NCI-H2081 treated with DMSO at 0.1 percent for 48 hours (cell line): Measurements from ENCODE around the gene MACROD2.

Source experiments
- DNase-seq: peaks from one replicate; lab custom pipeline; 2025; lab: John Stamatoyannopoulos, UW

The MACROD2 gene

DNA sequence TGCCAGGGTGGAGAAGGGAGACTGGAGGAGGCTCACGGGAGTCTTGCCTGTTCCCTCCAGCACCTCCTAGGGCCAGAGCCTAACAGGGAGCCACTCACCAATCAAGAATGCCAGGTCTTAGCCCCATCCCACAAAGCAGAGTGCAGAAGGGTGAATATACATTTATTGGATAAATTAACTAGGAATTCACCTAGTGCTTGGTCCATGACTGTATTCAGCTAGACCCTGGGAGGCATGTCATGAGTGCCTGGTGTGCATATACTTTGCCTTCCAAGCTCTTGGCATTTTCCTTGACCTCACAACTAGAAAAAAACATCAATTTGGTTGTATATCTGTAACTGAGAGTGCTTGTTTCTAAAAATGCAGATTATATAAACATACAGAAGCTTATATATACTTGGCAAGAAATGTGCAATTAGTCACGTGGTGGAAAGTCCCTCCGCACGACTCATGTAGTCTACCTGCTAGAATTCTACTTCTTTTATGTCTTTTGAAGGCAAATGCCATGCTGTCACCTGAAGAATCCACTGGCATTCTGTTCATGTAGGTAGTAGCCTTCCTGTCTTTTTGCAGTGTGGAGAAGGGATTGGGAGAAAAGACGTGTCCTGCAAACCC lies 1586.9 kb downstream of the MACROD2 start:
- DNase-seq = no peak

DNA sequence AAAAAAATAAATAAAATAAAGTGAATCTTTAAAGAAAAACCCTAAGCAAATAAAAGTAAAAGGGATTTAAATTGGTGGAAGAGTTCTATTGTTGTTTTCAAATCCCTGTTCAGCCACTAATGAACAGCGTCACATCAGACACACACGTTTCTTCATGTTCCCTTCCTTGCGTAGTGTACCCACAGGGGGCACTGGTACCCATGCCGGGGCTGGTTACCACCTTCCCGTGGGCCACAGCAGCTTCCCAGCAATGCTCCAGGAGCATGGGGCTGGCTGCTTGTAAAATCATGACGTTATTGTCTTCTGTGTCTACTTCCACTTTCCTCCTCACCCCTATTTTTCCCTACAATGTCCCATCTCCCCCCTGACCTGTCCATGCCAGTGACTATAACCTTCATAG lies 1589.2 kb downstream of the MACROD2 start:
- DNase-seq = no peak

DNA sequence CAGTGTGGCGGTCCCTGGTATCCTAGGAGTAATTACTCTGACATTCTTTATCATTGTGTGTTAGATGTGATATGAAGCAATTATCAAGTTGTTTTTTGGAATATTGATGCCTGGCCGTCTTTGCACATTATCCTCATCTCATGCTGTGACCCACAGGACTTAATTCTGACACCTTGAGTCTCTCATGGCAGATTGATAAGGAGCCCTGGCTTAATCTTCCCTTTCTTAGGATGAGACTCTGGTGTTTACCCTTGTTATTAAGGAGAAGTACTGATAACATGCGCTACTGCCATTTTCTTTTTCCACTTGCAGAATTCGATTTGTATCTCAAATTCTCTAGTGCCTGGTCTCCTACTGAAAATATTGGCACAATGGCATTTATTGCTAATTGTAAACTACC lies 1597.8 kb downstream of the MACROD2 start:
- no peak for DNase-seq

DNA sequence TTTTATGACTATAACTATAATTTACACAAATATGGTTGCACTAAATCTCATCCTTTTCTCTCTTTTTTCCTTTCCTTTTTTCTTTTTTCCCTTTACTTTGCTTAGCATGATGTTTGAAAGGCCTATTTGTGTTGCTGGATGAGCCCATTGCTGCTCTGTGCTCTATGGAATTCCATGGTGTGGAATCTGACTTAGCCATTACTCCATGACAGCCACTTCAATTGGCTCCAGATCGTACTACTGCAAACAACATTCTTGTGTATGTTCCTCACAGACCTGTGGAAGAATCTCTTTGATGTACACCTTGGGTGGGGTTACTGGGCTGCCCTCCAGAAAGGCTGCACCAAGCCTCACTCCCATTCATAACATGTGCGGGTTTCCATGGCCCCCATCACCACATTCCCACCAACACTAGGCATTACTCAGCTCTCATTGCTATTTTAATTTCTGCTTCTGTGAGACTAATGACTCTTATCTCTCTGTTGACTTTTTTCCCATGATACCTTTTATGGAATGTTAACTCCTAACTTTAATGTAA lies 1598.9 kb downstream of the MACROD2 start:
- DNase-seq = no peak

DNA sequence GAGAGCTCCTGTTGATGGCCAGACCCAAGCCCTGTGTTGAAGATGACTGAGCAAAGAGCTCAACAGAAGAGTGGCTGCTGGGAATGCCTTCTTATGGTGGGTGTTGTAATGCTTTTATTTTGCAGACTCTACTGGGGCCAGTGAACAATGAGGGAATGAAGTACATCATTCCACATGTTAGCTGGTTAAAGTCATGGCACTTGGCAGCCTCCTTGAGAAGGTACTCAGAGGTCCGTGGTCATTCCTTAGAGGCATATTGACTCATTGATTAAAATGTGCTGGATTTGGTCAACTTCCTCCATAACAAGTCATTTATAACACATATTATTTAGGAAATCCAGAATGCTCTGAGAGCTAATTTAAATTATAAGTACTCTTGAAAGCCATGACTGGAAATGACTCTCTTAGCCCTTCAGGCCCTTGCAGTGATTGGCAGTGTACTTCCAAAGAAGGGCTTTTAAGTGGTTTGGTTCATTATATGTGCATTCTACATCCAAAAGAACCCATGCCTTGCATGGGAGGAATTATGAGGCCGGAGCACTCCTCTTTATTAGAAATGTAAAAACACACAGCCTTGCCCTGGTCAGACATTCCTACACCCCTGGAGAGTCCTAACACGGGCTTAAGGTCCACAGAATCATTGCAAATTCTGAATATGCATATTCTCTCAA lies 1601.0 kb downstream of the MACROD2 start:
- no peak for DNase-seq

DNA sequence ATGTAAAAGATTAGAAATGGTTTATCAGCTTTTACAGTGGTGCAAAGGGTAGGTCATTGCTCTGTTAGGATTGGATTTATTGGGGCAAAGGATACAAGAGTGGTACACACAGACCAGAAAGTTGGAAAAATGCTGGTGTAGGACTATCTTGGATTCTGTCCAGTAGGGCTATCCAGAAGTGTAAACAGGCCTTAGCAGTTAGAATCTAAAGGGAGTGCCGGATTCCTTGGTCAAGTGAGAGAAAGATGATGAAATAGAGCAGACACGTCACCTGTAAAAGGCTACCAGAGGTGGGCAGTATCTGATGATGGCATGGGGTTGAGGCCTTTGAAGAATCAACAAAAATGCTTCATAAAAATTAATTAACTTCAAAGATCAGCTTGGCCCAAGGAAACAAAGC lies 1602.0 kb downstream of the MACROD2 start:
- DNase-seq = no peak

DNA sequence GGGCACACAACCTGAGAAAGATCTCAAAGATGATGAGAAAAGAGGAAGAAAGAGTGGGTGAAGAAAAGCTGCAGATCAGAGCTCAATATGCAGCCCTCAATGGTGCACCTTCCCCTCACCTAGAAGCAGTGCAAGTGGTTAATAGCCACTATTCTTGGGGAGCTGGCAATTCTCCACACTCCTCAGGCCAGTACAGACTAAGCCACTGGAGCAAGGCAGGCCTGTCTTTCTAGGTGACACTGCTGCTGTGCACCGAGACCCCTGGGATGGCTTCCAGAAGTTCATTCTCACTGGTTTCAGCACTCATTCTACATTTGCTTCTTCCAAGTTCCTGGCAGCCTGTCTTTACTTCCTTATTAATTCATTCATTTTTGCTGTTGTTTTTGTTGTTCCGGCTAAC lies 1604.6 kb downstream of the MACROD2 start:
- DNase-seq = no peak

DNA sequence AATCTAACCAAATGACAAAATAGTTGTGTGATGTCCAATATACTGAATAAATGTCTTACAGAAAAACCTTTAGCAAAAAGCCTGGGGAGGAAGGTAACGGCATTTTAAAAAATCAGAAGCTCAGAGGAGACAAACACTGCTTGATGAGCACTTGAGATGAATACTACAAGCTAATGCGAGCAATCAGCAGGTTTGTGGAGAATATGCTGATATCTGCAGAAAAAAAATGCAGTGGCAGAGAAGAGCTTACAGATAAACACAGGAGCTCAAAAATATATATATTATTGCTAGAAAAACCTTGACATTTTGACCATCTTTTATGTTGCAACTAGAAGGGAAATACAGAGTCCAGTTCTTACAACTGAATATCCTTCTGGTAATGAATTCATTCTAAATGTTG lies 1605.2 kb downstream of the MACROD2 start:
- no peak for DNase-seq

DNA sequence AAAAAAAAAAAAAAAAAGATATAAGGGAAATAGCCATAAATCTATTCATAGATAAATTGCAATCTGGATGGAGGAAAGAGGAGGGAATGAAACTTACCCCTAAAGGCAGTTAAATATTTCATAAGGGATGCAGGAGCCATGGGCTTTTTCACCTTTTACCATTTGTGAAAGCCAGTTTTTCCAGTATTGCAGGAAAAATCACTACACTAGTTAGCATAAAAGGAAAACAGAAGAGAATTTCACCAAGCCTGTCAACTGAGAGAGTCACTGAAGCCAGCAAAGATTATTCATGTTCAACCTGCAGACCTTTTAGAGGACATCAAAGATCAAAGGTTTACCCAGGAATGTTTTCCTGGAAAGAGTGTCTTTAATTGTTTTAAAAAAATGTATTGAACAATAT lies 1608.2 kb downstream of the MACROD2 start:
- DNase-seq = no peak

DNA sequence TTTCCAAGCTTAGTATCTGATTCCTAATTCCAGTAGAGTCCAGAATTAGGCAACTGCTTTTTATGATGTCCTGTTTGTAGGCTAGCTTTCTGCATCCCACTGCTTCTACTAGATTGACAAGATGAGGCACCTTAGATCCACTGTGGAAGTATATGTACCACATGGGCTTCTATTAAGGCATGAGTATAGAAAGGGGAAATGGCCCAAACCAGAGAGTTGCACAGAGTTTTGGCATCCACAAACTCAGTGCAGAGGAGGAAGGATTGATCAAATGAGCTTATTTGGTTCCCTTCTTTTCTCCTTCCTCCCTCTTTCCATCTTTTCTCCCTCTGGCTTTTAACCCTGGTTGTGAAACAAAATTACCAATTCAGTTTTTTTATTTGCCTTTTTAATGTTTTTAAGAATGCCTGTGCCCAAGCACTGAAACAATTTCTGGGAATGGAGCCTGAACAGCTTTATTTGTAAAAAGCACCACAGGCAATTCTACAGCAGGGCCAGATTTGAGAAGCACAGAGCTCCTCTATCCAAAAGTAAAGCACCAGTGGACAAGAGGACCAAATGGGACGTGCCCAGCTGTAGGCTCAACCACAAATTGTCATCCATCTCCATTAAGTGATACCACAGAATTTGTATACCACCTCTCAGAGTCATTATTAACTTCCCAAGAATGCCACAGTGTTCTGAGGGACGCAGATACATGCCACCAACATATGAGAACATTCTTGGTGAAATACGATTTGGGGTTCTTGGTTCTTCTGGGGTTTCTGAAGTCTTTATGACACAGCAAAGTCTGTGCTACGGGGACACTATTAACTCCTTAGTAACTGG lies 1608.9 kb downstream of the MACROD2 start:
- no peak for DNase-seq

DNA sequence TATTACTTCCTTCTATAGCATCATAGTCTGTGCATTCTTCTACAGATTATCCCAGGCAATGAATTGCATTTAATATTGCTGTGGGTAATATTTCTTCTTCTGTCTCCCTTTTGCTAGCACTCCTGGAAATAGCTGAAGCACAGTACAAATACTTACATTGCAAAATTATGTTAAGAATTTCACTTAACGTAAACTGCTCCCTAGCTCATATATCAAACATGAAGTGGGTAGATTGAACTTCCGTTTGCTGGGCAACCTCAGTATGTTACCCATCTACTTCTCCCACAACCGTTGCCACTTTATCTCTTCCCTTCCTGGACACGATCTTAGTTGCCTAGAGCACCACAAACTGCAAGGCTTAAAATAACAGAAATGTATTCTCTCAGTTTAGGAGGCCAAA lies 1614.6 kb downstream of the MACROD2 start:
- no peak for DNase-seq

DNA sequence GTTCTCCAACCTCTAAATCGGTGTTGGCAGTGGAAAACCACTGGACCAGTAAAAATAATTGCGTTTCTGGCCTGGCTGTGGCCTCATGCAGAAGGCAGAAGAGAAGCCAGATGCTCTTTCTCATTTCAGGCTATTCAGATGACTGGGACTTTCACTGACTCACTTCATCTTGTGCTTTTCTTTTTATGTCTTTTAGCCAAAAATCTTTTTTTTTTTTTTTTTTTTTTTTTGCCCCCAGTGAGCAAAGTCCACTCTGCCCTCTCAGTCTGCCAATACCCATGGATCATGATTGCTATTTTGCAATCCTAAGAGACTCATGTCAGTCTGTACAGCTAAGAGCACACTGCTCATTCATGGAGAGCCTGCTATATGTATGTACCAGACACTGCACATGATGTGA lies 1615.5 kb downstream of the MACROD2 start:
- DNase-seq = no peak

DNA sequence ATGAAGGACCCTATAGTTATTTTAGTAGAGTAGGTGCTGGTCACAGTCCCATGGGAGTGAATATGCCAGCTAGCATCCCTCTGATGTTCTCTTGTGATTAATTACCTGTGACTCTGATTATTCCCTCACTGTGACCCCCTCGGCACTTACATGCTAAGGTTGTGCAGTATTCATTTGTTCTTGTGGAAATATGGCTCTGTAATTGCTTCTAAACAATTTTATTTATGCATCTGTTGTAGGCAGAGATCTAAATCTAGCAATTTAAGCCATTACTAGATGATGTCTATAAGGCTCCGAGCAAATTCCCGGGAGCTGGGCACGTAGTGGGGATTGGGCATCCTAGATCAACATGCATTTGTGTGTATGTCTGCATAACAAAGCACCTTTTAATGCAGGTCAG lies 1616.2 kb downstream of the MACROD2 start:
- DNase-seq = no peak

DNA sequence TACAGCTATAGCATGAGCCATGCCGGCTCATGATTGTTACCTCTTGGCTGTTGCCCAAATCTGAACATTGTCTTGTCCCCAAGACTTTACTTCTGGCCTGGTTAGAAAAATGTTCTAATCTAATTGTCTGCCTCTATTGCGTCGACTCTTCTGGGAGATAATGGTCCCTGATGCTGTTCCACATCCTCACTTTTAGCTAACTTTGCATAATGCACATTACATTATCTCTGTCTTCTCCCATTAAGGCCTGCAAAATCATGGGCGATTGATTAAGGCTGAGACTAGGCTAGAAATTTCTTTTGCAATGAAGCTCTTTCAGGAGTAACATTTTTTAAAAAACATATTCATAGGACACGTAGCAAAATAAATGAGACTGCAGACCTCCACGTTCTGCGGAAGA lies 1616.9 kb downstream of the MACROD2 start:
- no peak for DNase-seq

DNA sequence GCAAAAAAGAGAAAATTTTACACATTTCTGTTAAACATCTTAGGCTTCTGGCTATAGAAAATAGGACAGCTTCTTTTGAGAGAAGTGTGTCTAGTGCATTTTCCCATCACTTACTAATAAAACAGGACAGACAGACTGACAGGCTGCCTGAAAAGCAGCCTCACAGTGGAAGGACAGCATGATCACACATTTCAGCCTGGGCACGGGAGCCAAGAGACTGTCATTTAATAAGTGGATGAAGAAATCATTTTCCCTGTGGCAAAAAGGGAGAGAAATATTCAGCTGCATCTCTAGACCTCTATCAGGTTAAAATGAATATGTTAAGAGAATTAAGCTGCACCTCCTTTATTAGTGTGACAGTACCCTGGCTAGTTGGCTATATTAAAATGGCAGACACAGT lies 1617.5 kb downstream of the MACROD2 start:
- DNase-seq = no peak

DNA sequence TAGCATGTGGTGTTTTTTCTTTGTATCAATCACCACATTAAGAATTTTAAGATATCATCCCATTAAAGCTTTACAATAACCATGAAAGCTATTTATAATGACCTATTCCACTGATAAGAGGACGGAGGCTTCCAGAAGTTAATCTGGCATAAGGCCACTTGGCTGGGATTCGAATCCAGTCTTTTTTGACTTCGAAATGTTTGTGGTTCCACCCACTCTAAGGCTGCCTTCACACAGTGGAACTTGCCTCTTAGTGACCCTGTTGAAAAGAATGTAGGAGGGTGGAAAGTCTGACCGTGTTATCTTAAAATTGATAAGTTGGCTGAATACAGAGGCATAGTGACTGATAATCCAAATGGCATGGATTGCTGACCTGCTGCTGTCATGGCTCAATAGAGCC lies 1618.2 kb downstream of the MACROD2 start:
- no peak for DNase-seq

DNA sequence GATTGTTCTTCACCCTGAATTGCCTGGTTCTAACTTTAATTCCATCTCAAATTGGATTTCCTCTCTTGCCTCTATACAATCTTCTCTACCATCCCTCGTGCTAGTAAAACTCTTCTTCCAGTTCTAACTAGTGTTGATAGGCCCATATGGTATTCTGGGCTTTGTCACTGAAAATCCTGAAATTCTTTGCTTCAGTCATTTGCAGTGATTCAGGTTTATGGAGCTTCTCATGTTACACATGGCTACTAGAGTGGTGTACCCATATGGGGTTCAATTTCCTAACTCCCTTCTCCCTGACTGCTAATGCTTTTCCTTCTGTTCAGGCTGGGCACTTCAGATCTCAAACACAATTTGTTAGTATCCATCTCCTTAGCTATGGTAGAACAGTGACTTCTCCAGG lies 1621.3 kb downstream of the MACROD2 start:
- no peak for DNase-seq

DNA sequence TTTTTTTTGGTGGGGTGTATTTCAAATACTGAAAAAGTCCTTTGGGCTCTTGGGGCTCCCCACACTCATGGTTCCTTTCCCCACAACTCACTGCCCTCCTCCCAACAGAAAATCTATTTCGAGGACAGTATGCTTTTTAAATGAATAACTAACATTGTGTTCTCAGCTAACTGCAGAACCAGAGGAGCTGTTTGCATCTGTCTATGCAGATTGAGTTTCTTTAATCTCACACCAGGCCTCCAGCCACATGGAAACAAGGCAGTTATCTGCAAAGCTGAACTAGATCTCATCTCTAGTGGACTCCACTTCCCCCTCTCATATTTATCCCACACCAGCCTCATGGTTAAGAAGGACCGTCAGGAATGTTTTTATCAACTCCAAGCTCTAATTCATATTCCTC lies 1622.8 kb downstream of the MACROD2 start:
- no peak for DNase-seq

DNA sequence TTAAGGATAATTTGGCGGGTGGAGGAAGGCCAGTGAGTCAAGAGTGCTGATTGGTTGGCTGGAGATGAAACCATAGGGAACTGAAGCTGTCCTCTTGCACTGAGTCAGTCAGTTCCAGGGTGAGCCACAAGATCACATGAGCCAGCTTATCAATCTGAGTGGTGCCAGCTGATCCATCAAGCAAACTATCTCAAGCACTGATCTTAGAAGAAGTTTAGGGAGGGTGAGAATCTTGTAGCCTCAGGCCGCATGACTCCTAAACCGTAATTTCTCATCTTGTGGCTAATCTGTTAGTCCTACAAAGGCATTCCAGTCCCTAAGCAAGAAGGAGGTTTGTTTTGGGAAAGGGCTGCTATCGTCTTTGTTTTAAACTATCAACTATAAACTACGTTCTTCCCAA lies 1623.6 kb downstream of the MACROD2 start:
- DNase-seq = no peak

DNA sequence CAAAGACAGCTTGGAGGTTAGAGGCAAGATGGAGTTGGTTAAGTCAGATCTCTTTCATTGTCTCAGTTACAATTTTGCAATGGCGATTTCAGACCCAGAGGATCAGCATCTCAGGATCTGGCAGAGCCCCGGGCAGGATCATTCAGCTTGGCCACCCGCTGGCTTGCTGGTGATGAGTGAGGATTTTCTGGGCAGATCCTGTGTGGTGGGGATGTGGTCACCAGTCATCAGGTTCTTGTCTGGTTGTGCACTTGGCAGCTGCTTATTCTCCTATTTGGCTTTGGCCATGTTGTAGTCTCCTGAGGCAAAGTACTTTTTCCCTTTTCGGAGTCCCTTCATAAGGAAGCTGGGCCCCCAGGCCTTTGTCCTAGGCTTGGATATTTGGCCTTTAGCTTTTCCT lies 1624.0 kb downstream of the MACROD2 start:
- DNase-seq = no peak

DNA sequence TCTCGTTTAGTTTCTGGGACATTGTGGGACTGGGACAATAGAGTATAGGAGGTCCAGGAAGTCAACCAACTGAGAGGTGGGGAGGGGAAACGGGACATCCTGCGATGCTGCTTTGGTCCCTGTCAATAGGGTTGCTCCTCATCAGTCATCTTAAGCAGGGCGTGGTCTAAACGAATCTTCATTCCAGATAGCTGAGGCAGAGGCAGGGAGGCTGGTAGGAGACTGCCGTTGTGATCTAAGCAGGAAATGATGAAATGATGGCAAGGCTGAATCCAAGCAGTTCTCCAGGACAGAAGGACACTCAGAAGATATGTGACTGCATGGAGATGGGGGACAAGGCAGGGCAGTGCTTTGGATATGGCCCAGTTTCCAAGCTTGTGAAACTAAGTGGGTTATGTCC lies 1624.5 kb downstream of the MACROD2 start:
- DNase-seq = no peak

DNA sequence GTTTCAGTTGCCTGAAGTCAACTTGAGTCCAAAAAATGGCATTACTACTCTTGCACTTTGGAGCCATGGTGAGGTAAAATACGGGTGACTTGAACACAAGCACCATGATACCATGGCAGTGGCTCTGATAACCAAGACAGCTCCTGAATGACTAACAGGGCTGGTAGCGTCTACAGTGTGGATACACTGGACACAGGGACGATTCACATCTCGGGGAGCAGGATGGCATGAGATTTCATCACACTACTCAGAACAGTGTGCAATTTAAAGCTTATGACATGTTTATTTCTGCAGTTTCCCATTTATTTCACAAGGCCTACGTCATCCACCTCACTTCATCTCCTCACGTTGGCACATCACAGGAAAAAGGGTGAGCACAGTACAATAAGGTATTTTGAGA lies 1627.1 kb downstream of the MACROD2 start:
- DNase-seq = no peak

DNA sequence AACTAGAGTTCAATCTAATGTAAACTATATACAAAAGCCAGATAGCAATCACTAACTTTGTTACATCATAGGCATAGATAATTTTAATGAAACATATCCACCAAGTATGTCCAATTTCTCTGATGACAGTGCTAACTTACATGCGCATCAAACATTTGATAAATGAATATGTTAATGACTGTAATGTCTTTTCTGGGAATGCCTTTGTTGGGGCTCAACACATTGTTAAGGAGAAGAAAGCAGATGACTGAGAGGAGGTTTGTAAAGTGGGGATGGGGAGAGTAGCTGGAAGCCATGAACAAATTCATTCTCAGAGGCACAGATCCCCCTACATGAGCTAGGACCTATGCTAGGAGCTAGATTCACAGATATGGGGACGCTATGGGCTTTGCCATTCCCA lies 1627.9 kb downstream of the MACROD2 start:
- no peak for DNase-seq
